Body of pancreas (tissue), 4 donors: ENCODE measurements around the gene NGEF. TPM values are rescaled to one million over a fixed set of nuclear protein-coding genes. Genes with fewer than 3 reads are reported as not detected.
A peak's percentile ranks its signal among the peaks of the same experiment; 100 is the strongest.

Experiments used
- ATAC-seq: fragments of 150-250 bp; one replicate; pipeline ENCODE4 v1.9.1; 2016
- DNase-seq, 4 donors: peaks; one replicate each; pipeline ENCODE4 v3.0.0-alpha.2; 2019
- H3K27ac ChIP-seq, 4 donors: fragments of 200-600 bp; sonication (generic); 1 replicate in 3 of 4; 2 replicates in 1 of 4; pipeline versions ENCODE4 v1.5.1 to v1.6.1; 2016 to 2019; ENCODE audit warnings: mild to moderate bottlenecking in 1 of 4, mixed read lengths in 1 of 4, moderate library complexity in 1 of 4
- H3K27me3 ChIP-seq, 2 donors: fragments of 200-600 bp; sonication (generic); one replicate each; pipeline ENCODE4 v1.6.0; 2016; ENCODE audit warnings: mild to moderate bottlenecking in 1 of 2
- H3K36me3 ChIP-seq, 2 donors: fragments of 200-600 bp; sonication (generic); replicated peaks in 1 of 2; 2 replicates each; pipeline ENCODE4 v1.5.1; 2016; ENCODE audit warnings: low read depth in 2 of 2; ENCODE audit not compliant: insufficient read depth in 1 of 2
- H3K4me1 ChIP-seq: fragments of 200-600 bp; sonication (generic); one replicate; pipeline ENCODE4 v1.6.0; 2016
- H3K4me3 ChIP-seq, 2 donors: fragments of 200-600 bp; sonication (generic); 1 replicate in 1 of 2; 2 replicates in 1 of 2; pipeline ENCODE4 v1.5.1; 2016 to 2019
- H3K9me3 ChIP-seq, 3 donors: fragments of 200-600 bp; sonication (generic); 1 replicate in 2 of 3; 2 replicates in 1 of 3; pipeline ENCODE4 v1.5.1; 2016
- CTCF ChIP-seq, 7 experiments: fragments of 450-650 bp in 4 of 7; fragments of 200-600 bp in 3 of 7; sonication (generic) in 3 of 7; IDR thresholded peaks; one replicate each; pipeline ENCODE4 v1.5.1; 2016 to 2019; ENCODE audit warnings: antibody characterized with exemption in 7 of 7
- POLR2A ChIP-seq, 3 donors: fragments of 450-650 bp; IDR thresholded peaks; one replicate each; pipeline ENCODE4 v1.6.1; 2016; ENCODE audit warnings: antibody characterized with exemption in 3 of 3, mild to moderate bottlenecking in 2 of 3
- WGBS, 2 donors: methylation state at CpG; one replicate each; pipeline ENCODE4 v1.1.5; 2017; 5-methylcytosine and 5-hydroxymethylcytosine counted together
- intact Hi-C: fragments of 100-400 bp; cut with DNase I; formaldehyde crosslinking; loops from one replicate; pipeline ENCODE4 v1.15.1; 2023
- total RNA-seq, 2 donors: library from RNA; depleted of rRNA; stranded (reverse); fragments of >200 nt; gene quantifications; one replicate each; pipeline ENCODE4 v1.1.0, GENCODE V29; 2016

Gene NGEF
- total RNA-seq, 2 donors from 2014 or later = 4.9 to 7.0 TPM

DNA sequence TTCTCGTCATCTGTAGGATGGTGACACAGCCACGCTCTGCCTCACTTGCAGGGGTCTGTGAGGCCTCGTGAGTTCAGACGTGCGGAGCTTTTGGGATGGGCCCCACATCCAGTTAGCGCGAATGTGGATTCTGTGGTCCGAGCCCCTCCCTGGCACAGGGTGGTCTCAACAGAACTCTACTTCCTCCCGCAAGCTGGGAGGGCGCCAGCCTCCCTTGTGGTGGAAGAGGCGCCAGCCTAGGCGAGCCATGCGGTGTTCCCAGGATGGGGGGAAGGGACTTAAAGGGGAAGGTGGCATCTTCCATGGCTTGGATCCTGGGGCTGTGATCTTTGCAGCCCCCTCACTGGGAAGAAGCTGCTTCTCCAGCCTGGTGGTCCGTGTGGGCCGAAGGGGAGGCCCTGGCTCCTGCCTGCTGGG, 141.6 kb downstream of the NGEF start:
- Histone ChIP-seq H3K4me1 (peaks cover 11% of the 10 kb centered on the region), H3K9me3 (no peaks in the 10 kb centered on the region), H3K36me3 (no peaks in the 10 kb centered on the region), H3K27ac (no peak overlapping the region), H3K27me3 (no peaks in the 10 kb centered on the region), H3K4me3 (no peak overlapping the region)
- intact Hi-C loops = no loop called here
- TF ChIP-seq POLR2A (IDR thresholded peaks at IDR 0.05) (no peak), CTCF (IDR thresholded peaks at IDR 0.05) (no peak)
- WGBS, 2 donors = 80 to 96% methylated on average over 10 to 15 of the region's 15 CpGs
- DNase-seq = peak in 1 of 4 donors; percentile 12
- ATAC-seq = no peak

DNA sequence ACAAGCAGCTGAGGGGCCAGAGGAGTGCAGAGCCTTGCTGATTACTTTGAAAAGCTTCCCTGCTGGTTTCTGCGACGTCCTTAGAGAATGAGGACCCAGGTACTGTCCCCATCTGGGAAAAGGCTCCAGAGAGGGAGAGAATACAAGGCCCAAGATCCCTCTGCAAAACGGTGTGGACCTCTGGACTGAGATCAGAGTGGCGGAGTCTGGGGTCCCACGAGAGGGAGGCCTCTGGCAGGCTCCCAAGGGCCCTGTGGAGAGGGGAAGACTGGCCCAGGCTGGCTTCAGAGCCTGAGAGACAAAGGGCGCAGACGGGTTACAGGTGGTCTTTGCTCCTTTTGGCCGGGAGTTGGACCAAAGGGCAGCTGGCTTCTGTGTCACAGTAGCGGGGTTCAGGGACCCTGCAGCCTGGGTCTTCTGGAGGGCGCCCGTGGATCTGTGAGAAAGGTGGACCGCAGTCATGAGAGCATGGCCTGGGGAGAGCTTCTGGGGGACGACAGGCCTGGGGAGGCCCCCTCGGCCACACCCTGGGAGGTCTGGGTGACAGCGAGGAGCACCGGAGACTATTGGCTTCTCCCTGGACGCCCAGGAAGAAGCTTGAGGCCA, 142.2 kb downstream of the NGEF start:
- H3K27ac ChIP-seq = no peak overlapping the region
- DNase-seq = peak in 1 of 4 donors; percentile 10
- H3K4me3 ChIP-seq = no peak overlapping the region
- TF ChIP-seq CTCF (IDR thresholded peaks at IDR 0.05) = no peak
- TF ChIP-seq POLR2A (IDR thresholded peaks at IDR 0.05) = no peak
- H3K36me3 ChIP-seq = no peaks in the 10 kb centered on the region
- no peaks in the 10 kb centered on the region for H3K9me3 ChIP-seq
- peaks cover 7% of the 10 kb centered on the region for H3K4me1 ChIP-seq
- H3K27me3 ChIP-seq = no peaks in the 10 kb centered on the region
- intact Hi-C loops = no loop called here
- ATAC-seq = no peak
- 82 to 88% methylated on average over 7 to 17 of the region's 17 CpGs for WGBS, 2 donors

DNA sequence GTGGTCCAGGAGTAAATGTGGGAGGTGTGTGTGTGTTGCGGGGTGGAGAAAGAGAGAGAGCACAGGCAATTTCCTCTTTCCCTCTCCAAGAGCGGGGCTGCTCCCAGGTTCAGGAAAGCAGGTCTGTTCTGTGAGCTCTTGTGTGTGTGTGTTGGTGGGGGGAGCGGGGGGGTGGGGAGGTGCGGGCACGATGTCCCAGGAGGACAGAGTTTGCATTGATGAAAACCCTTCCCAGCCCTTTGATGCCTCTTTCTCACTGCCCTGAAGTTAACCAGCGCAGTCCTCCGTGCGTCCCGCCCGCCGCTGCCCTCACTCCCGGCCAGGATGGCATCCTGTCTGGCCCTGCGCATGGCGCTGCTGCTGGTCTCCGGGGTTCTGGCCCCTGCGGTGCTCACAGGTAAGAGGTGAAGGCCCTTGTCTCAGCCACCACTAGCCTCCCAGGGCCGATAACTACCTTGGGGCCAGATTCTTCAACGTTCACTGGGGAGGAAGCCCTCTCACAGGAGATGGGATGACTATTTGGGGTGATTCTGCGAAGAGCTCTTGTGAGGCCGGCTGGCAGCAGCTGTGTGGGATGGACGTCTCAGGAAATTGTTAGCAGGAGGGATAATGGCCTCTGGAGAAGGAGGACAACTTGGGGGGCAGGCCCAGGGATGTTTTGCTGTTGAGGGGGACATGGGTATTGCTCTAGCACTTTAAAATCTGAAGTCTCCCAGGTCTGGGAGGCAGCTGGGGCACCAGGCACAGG, 142.9 kb downstream of the NGEF start, which contains the start of gene SNORC:
Gene SNORC (plus strand): TSS at position 247 of the 748 bp plus-strand sequence. CDS start 78 bp downstream, at position 325.
- ATAC-seq = no peak
- H3K4me3 ChIP-seq = no peak within 1 kb of the TSS
- no peaks in the 10 kb centered on the region for H3K36me3 ChIP-seq
- H3K9me3 ChIP-seq = no peaks in the 10 kb centered on the region
- peak in 1 of 4 donors; percentile 7 for DNase-seq
- TF ChIP-seq POLR2A (IDR thresholded peaks at IDR 0.05) (no peak), CTCF (IDR thresholded peaks at IDR 0.05) (no peak)
- 85% methylated on average over 14 to 17 of the region's 21 CpGs for WGBS, 2 donors
- no peaks in the 10 kb centered on the region for H3K27me3 ChIP-seq
- peaks cover under 1% of the 10 kb centered on the region for H3K4me1 ChIP-seq
- intact Hi-C loops = no loop called here
- H3K27ac ChIP-seq = no peak within 1 kb of the TSS

- 76 to 78% methylated on average over 15 of the region's 15 CpGs for WGBS, 2 donors
- DNase-seq = peak in 1 of 4 donors; percentile 6
- TF ChIP-seq CTCF (IDR thresholded peaks at IDR 0.05) = no peak
- no peak for TF ChIP-seq POLR2A (IDR thresholded peaks at IDR 0.05)
- intact Hi-C loops = no loop called here
- Histone ChIP-seq H3K27ac (no peak overlapping the region), H3K4me1 (no peaks in the 10 kb centered on the region), H3K27me3 (no peaks in the 10 kb centered on the region), H3K4me3 (no peak overlapping the region), H3K9me3 (no peaks in the 10 kb centered on the region), H3K36me3 (no peaks in the 10 kb centered on the region)
- ATAC-seq = no peak
Observed at GRCh38 chr2:232869138-232870017, 143.7 kb downstream of the NGEF start.
